ENCODE data around the gene INPP4B. TPM values are rescaled to one million over a fixed set of nuclear protein-coding genes. Genes with fewer than 3 reads are reported as not detected.
A peak's percentile ranks its signal among the peaks of the same experiment; 100 is the strongest.

Gene INPP4B
- total and polyA plus RNA-seq, 2 of the 4 experiments (the other 2 are of a cell fraction), result 1.8 to 14.0 TPM

- dilution Hi-C loops (cut with HindIII; ENCODE audit: low sequenced_read_pairs, unreplicated experiment) (no loop called here), intact Hi-C loops (cut with micrococcal nuclease) (no loop called here), in situ Hi-C loops (cut with MboI; ENCODE audit: low sequenced_read_pairs) (no loop called here)
- no peak overlapping the region for H3K18ac ChIP-seq (ENCODE audit: low read depth, low read length)
- CTCF ChIA-PET, result no interaction called here
- H2BK5ac ChIP-seq (ENCODE audit: low read depth, low read length, poor library complexity, severe bottlenecking), result no peak overlapping the region
- H3K27ac ChIP-seq (ENCODE audit: insufficient read depth, low read length), result peak overlapping the region; percentile 46; the same call in 1 of the 2 replicates
- H3K4me2 ChIP-seq (ENCODE audit: low read depth, low read length), result no peak overlapping the region
- no peak overlapping the region for H3K14ac ChIP-seq (replicated peaks; ENCODE audit: low read depth, low read length)
- no TSS peak for BruUV-seq (replicated peaks)
- no peak overlapping the region for H2AK9ac ChIP-seq (replicated peaks; ENCODE audit: low read depth, low read length, poor library complexity)
- H3K9ac ChIP-seq (ENCODE audit: low read depth, low read length), result no peak overlapping the region
- no peak overlapping the region for H2BK20ac ChIP-seq (ENCODE audit: low read depth, low read length)
- DNase-seq (no peak), ATAC-seq (ENCODE audit: low read depth) (no peak)
- TF ChIP-seq RFX5 (IDR thresholded peaks at IDR 0.05; ENCODE audit: low read depth, low read length), result no peak
- TF ChIP-seq RAD21 (IDR thresholded peaks at IDR 0.05; ENCODE audit: low read length), result no peak
- no peak for TF ChIP-seq USF2 (IDR thresholded peaks at IDR 0.05; ENCODE audit: low read depth, low read length)
- TF ChIP-seq CHD1 (IDR thresholded peaks at IDR 0.05; ENCODE audit: low read depth, low read length), result no peak
- TF ChIP-seq BHLHE40 (IDR thresholded peaks at IDR 0.05; ENCODE audit: low read depth, low read length), result no peak
- no peak for TF ChIP-seq MAZ (IDR thresholded peaks at IDR 0.05; ENCODE audit: borderline replicate concordance, low read depth, low read length)
- TF ChIP-seq SMC3 (IDR thresholded peaks at IDR 0.05; ENCODE audit: low read depth, low read length), result no peak
- TF ChIP-seq NFE2L2 (IDR thresholded peaks at IDR 0.05; ENCODE audit: low read depth, low read length), result no peak
- no peak for TF ChIP-seq ELK1 (IDR thresholded peaks at IDR 0.05; ENCODE audit: borderline replicate concordance, low read depth, low read length)
- H2AFZ ChIP-seq (replicated peaks; ENCODE audit: low read length, poor library complexity), result no peak overlapping the region
- H4K91ac ChIP-seq (ENCODE audit: insufficient read depth, low read depth, low read length), result no peak overlapping the region
- H3K4ac ChIP-seq (ENCODE audit: low read depth, low read length), result no peak overlapping the region
- H3K27me3 ChIP-seq (ENCODE audit: control insufficient read depth, insufficient read depth, low read length), result no peaks in the 10 kb centered on the region
- H3K56ac ChIP-seq (ENCODE audit: extremely low read depth, insufficient read depth, low read length), result no peak overlapping the region
- no peak overlapping the region for H2BK15ac ChIP-seq (ENCODE audit: low read depth, low read length)
- 0 out of 4 replicates have a peak, but pooled peaks cover 0 to 3% of the 10 kb centered on the region in 2 experiments for H3K79me1 ChIP-seq (ENCODE audit: low read depth in 1 of 2, low read length in 2 of 2)
- no peaks in the 10 kb centered on the region for H3K36me3 ChIP-seq (ENCODE audit: control insufficient read depth, insufficient read depth, low read length)
- H2BK120ac ChIP-seq (ENCODE audit: low read depth, low read length), result no peak overlapping the region
- no peak overlapping the region for H4K8ac ChIP-seq (ENCODE audit: low read depth in 2 of 2, low read length in 2 of 2)
- no peak overlapping the region for H3K4me3 ChIP-seq (ENCODE audit: insufficient read depth, low read depth, low read length)
- POLR2A ChIA-PET (ENCODE audit: unreplicated experiment), result no interaction called here
- no peaks in the 10 kb centered on the region for H4K20me1 ChIP-seq (ENCODE audit: insufficient read depth, low read length)
- no CpG with 5 or more reads among the region's 1 CpG for WGBS, 2 experiments (ENCODE audit: extremely low coverage in 2 of 2, insufficient read length in 1 of 2)
- H3K4me1 ChIP-seq (ENCODE audit: control insufficient read depth, insufficient read depth, low read length), result peaks cover 5% of the 10 kb centered on the region
- no peaks in the 10 kb centered on the region for H3K9me3 ChIP-seq (ENCODE audit: control insufficient read depth, insufficient read depth, low read length)
- no peak overlapping the region for H3K23ac ChIP-seq (ENCODE audit: low read depth, low read length)
- H2AK5ac ChIP-seq (ENCODE audit: low read depth, low read length), result no peak overlapping the region
- no peaks in the 10 kb centered on the region; the same call in 1 of the 2 replicates for H3K9me1 ChIP-seq (ENCODE audit: insufficient read depth, low read length)
- no peak overlapping the region; the same call in 1 of the 2 replicates for H4K5ac ChIP-seq (ENCODE audit: low read depth, low read length)
Observed at GRCh38 chr4:142329313-142329712, 516.8 kb downstream of the INPP4B start.
